CD4-positive, alpha-beta T cell treated with Interleukin-2 at 100 ng/mL for 4 hours (primary cell): ENCODE results near the gene CFAP73.
"Not testable (repeated sequence)": the region's sequence is repeated elsewhere in the genome, so short reads cannot be mapped to it uniquely, and the experiment has no call there.

Source experiments
- DNase-seq: peaks from one replicate; pipeline ENCODE4 v3.0.0-alpha.2; 2020; ENCODE audit warnings: low spot score

Gene CFAP73

DNA sequence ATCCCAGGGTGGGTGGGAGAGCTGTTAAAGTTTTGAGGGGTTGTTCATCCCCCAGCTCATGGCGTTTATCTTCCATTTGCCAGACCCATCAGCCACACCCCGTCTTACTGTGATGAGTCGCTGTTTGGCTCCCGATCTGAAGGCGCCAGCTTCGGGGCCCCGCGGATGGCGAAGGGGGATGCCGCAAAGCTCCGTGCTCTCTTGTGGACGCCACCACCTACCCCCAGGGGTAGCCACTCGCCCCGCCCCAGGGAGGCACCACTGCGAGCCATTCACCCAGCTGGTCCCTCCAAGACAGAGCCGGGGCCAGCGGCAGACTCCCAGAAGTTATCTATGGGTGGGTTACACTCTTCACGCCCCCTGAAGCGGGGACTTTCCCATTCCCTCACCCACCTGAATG is 41.7 kb downstream of the CFAP73 start:
- no peak for DNase-seq

DNA sequence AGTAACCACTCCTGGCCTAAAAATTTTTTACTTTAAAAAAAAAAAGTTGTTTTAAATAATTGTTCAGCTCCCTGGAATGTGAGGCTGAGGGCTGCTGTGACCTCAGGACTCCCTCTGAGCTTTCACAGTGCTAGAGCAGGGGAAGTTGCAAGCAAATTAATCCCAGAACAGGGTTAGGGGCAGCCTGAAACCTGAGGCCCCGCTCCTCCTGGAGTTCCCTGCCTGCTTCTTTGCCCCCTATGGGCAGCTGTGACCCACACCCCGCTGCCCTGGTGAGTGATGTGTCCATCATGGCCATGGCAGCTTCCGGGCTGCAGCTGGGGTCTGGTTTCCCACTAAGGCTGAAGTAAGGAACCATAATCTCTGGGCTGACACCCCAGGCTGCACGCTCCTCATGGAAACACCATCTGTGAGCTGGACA is 45.5 kb downstream of the CFAP73 start:
- no peak for DNase-seq

GRCh38 chr12:113195598-113195997 is 46.1 kb downstream of the CFAP73 start:
- DNase-seq = no peak

GRCh38 chr12:113196582-113196981 is 47.1 kb downstream of the CFAP73 start:
- DNase-seq = no peak

- DNase-seq = peak; percentile 74
Observed at GRCh38 chr12:113196990-113197389, 47.5 kb downstream of the CFAP73 start.

- DNase-seq = no peak
Observed at GRCh38 chr12:113197518-113198077, 48.1 kb downstream of the CFAP73 start.

- no peak for DNase-seq
Observed at GRCh38 chr12:113198296-113198695, 48.8 kb downstream of the CFAP73 start.

- no peak for DNase-seq
Observed at GRCh38 chr12:113200021-113200797, 50.7 kb downstream of the CFAP73 start.

- no peak for DNase-seq
Observed at GRCh38 chr12:113201187-113202177, 52.0 kb downstream of the CFAP73 start.

DNA sequence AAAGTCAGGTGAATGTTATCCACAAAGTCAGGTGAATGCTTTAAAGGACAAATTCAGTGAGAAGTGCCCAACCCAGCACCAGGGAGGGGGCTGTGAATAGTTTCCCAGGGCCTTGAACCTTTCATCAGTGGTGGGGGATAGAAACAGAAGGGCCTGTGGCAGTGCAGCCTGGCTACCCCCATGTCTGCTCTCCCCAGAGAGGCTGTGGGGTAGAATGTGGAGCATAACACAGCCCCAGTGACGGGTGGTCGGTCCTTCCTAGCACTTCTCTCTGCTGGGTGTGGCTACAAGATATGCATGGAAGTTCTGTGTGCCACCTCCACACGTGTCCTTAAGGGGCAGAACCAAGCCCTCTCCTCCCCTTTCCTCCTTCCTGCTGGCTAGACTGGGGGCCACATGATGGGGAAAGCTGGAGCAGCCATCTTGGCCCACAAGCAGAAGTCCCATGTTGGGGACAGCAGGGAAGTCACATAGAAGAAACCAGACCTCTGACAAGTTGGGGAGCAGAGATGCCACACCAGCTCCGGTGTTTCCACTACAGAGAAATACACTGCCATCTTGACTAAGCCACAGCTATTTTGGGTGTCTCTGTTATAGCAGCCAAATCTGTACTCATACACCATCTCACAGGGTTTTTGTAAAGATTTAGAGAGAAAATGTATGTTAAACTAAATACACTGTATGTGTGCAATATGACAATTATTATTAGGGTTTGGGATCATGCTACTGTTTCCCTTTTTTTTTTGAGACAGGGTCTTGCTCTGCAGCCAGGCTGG is 53.0 kb downstream of the CFAP73 start:
- DNase-seq = no peak

GRCh38 chr12:113203852-113204760 is 54.6 kb downstream of the CFAP73 start:
- DNase-seq = no peak

- DNase-seq = no peak
Observed at GRCh38 chr12:113204804-113205203, 55.3 kb downstream of the CFAP73 start.

GRCh38 chr12:113206802-113207201 is 57.3 kb downstream of the CFAP73 start:
- not testable (repeated sequence) for DNase-seq

GRCh38 chr12:113207613-113208040 is 58.1 kb downstream of the CFAP73 start:
- no peak for DNase-seq

- DNase-seq = peak; percentile 56
Observed at GRCh38 chr12:113208041-113208934, 58.8 kb downstream of the CFAP73 start.
